Fibroblast of lung (primary cell): ENCODE data around the gene KRT38.

Source experiments
- EZH2 ChIP-seq: IDR thresholded peaks from 2 replicates; pipeline ENCODE4 v1.5.1; 2012; ENCODE audit warnings: low read length, control low read depth, mild to moderate bottlenecking; ENCODE audit errors: missing control alignments
- TF ChIP-seq, protein P1 (sequence below), 2 donors: IDR thresholded peaks in 1 of 2; conservative IDR thresholded peaks in 1 of 2; 1 replicate in 1 of 2; 2 replicates in 1 of 2; pipeline ENCODE4 v1.5.1; 2011 to 2012; ENCODE audit warnings: low read length in 2 of 2, control low read depth in 1 of 2, inconsistent platforms in 1 of 2, low read depth in 1 of 2, mild to moderate bottlenecking in 1 of 2

DNA sequence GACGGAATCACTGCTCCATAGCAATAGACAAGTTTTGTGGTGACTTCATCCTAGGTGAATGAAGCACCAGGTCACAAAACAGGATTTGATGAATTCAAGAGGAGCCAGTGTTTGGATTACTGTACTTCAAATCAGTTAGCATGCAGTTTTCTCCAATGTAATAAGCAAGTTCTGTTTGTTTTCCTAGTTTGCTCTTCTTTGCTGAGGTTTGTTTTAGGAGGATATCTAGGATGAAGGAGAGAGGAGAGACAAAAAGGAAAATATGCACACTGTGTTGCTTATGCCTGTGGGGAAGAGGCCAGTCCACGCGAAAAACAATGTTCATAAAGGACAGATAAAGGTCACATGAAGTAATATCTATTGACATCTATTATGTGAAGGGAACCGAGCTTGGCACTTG lies 25.4 kb downstream of the KRT38 start:
- TF ChIP-seq, protein P1, sequence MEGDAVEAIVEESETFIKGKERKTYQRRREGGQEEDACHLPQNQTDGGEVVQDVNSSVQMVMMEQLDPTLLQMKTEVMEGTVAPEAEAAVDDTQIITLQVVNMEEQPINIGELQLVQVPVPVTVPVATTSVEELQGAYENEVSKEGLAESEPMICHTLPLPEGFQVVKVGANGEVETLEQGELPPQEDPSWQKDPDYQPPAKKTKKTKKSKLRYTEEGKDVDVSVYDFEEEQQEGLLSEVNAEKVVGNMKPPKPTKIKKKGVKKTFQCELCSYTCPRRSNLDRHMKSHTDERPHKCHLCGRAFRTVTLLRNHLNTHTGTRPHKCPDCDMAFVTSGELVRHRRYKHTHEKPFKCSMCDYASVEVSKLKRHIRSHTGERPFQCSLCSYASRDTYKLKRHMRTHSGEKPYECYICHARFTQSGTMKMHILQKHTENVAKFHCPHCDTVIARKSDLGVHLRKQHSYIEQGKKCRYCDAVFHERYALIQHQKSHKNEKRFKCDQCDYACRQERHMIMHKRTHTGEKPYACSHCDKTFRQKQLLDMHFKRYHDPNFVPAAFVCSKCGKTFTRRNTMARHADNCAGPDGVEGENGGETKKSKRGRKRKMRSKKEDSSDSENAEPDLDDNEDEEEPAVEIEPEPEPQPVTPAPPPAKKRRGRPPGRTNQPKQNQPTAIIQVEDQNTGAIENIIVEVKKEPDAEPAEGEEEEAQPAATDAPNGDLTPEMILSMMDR (conservative IDR thresholded peaks at IDR 0.05 in 1 of 2, IDR thresholded peaks at IDR 0.05 in 1 of 2; ENCODE audit: low read depth in 1 of 2, low read length in 2 of 2) = no peak
- no peak for TF ChIP-seq EZH2
